GM19455 (cell line): ENCODE measurements around the gene CCDC137.

ENCODE experiments used
- ATAC-seq: cut with Tn5 transposase; IDR thresholded peaks from one replicate; pipeline ENCODE4 v1.9.1; 2021; ENCODE audit not compliant: unreplicated experiment

Gene CCDC137

GRCh38 chr17:81682565-81683207 is 16.1 kb downstream of the CCDC137 start:
- ATAC-seq = no peak

- peak; percentile 16 for ATAC-seq
Measured at GRCh38 chr17:81683208-81683583, 16.7 kb downstream of the CCDC137 start.

GRCh38 chr17:81683584-81684441 is 17.3 kb downstream of the CCDC137 start, which contains the start of the genes ARL16 and HGS:
Gene ARL16, minus strand, starts transcription at chr17:81683797. Its CDS starts 44 bp downstream, at chr17:81683753.
Gene HGS, plus strand, starts transcription at chr17:81684011. Its CDS starts 56 bp downstream, at chr17:81684067.
- ATAC-seq = peak; percentile 93

GRCh38 chr17:81684442-81684911 is 17.9 kb downstream of the CCDC137 start:
- no peak for ATAC-seq

- no peak for ATAC-seq
Measured at GRCh38 chr17:81685108-81685507, 18.6 kb downstream of the CCDC137 start.

GRCh38 chr17:81686614-81687013 is 20.1 kb downstream of the CCDC137 start:
- ATAC-seq = no peak

- ATAC-seq = no peak
Measured at GRCh38 chr17:81687770-81688541, 21.4 kb downstream of the CCDC137 start.

- no peak for ATAC-seq
Measured at GRCh38 chr17:81688616-81689015, 22.1 kb downstream of the CCDC137 start.

- no peak for ATAC-seq
Measured at GRCh38 chr17:81690066-81690465, 23.5 kb downstream of the CCDC137 start.

GRCh38 chr17:81690549-81690948 is 24.0 kb downstream of the CCDC137 start:
- ATAC-seq = no peak

- ATAC-seq = no peak
Measured at GRCh38 chr17:81691196-81691595, 24.7 kb downstream of the CCDC137 start.

- no peak for ATAC-seq
Measured at GRCh38 chr17:81691608-81692007, 25.1 kb downstream of the CCDC137 start.

GRCh38 chr17:81693509-81694210 is 27.1 kb downstream of the CCDC137 start:
- ATAC-seq = no peak

- ATAC-seq = no peak
Measured at GRCh38 chr17:81694810-81695209, 28.3 kb downstream of the CCDC137 start.

GRCh38 chr17:81695211-81695610 is 28.7 kb downstream of the CCDC137 start:
- no peak for ATAC-seq

- ATAC-seq = no peak
Measured at GRCh38 chr17:81695801-81696200, 29.3 kb downstream of the CCDC137 start.

GRCh38 chr17:81696218-81696941 is 29.8 kb downstream of the CCDC137 start:
- no peak for ATAC-seq

GRCh38 chr17:81697261-81698044 is 30.9 kb downstream of the CCDC137 start:
- ATAC-seq = no peak
